GM23338 (cell line): ENCODE data around the gene ILF2.

Experiments
- EZH2 ChIP-seq: fragments of 200-600 bp; sonication (generic); IDR thresholded peaks from one replicate; pipeline ENCODE4 v1.8.0; 2017; ENCODE audit warnings: antibody characterized with exemption, mild to moderate bottlenecking, low read depth; ENCODE audit not compliant: unreplicated experiment
- EZH2phosphoT487 ChIP-seq: fragments of 200-600 bp; sonication (generic); IDR thresholded peaks from one replicate; pipeline ENCODE4 v1.8.1; 2018; ENCODE audit warnings: antibody characterized with exemption; ENCODE audit not compliant: unreplicated experiment
- POLR2AphosphoS5 ChIP-seq: IDR thresholded peaks from 2 replicates; pipeline ENCODE4 v1.6.1; 2016; ENCODE audit warnings: antibody characterized with exemption, low read depth
- ZNF114 ChIP-seq: fragments of 250-450 bp; sonication (Bioruptor Pico); IDR thresholded peaks from 2 replicates; pipeline ENCODE4 v1.5.0; 2020; ENCODE audit warnings: mild to moderate bottlenecking, moderate library complexity
- TF ChIP-seq, protein P1 (sequence below), 2 experiments: fragments of 200-600 bp in 1 of 2; sonication (generic) in 1 of 2; conservative IDR thresholded peaks; 2 replicates each; pipeline versions ENCODE4 v1.5.1 to v1.6.1; 2016 to 2017; ENCODE audit warnings: antibody characterized with exemption in 2 of 2, low read depth in 2 of 2, mild to moderate bottlenecking in 2 of 2, moderate library complexity in 1 of 2

DNA sequence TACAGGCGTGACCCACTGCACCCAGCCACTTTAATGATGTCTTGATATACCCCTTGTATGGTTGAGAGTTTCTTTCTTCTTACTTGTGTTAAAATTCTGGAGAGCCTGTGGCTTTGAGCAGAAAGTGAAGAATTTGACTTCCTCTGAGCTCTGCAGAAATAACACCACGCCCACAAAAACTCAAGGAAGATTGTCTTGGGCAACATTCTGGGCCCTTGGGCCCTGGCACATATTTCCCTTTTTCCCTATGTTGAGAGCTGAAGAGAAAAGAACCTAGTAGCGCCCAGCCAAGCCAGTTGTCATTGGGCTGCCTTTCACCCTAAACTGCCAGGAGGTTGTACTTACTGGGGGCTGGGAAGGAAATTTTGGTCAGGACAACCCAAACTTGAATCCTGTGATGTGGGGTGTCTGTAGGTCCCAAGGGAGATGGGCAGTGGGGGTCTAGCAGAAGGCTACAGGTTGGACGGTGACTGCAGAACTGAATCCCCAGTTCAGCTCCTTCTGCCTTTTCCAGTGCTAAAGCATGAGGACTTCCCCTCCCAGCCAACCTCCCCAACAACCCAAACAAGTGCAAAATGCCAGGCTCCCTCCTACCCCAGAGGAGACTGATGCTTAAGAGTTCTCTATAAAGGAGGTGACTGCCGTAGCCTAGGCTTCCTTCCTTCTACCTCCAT lies 24.0 kb downstream of the ILF2 start:
- TF ChIP-seq, protein P1, sequence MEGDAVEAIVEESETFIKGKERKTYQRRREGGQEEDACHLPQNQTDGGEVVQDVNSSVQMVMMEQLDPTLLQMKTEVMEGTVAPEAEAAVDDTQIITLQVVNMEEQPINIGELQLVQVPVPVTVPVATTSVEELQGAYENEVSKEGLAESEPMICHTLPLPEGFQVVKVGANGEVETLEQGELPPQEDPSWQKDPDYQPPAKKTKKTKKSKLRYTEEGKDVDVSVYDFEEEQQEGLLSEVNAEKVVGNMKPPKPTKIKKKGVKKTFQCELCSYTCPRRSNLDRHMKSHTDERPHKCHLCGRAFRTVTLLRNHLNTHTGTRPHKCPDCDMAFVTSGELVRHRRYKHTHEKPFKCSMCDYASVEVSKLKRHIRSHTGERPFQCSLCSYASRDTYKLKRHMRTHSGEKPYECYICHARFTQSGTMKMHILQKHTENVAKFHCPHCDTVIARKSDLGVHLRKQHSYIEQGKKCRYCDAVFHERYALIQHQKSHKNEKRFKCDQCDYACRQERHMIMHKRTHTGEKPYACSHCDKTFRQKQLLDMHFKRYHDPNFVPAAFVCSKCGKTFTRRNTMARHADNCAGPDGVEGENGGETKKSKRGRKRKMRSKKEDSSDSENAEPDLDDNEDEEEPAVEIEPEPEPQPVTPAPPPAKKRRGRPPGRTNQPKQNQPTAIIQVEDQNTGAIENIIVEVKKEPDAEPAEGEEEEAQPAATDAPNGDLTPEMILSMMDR (conservative IDR thresholded peaks at IDR 0.05; ENCODE audit: low read depth in 2 of 2) = no peak
- TF ChIP-seq EZH2 = no peak
- TF ChIP-seq EZH2phosphoT487 = no peak
- no peak for TF ChIP-seq ZNF114
- no peak for TF ChIP-seq POLR2AphosphoS5
